K562 (cell line): ENCODE data around the gene SPDYE3. TPM values are rescaled to one million over a fixed set of nuclear protein-coding genes. Genes with fewer than 3 reads are reported as not detected.

Source experiments
- ARHGAP35 ChIP-seq: fragments of 450-650 bp; IDR thresholded peaks from 2 replicates; pipeline ENCODE4 v1.6.1; 2018; ENCODE audit not compliant: partially characterized antibody
- C11orf30 ChIP-seq: fragments of 450-650 bp; IDR thresholded peaks from 2 replicates; pipeline ENCODE4 v1.6.1; 2016; ENCODE audit warnings: low read depth, mild to moderate bottlenecking
- DACH1 ChIP-seq: fragments of 450-650 bp; IDR thresholded peaks from 2 replicates; pipeline ENCODE4 v1.6.1; 2018; ENCODE audit not compliant: partially characterized antibody
- E2F3 ChIP-seq: fragments of 250-450 bp; sonication (Bioruptor Pico); IDR thresholded peaks from 2 replicates; pipeline ENCODE4 v1.4.0; 2020; ENCODE audit warnings: mild to moderate bottlenecking
- ERF ChIP-seq: fragments of 450-650 bp; formaldehyde crosslinking; IDR thresholded peaks from 2 replicates; pipeline ENCODE4 v1.4.0; 2020; ENCODE audit warnings: mild to moderate bottlenecking, mixed read lengths
- ESRRA ChIP-seq: fragments of 450-650 bp; IDR thresholded peaks from 2 replicates; pipeline ENCODE4 v1.6.1; 2014; ENCODE audit warnings: low read depth, mild to moderate bottlenecking, moderate library complexity, borderline replicate concordance
- FOXJ2 ChIP-seq: fragments of 200-800 bp; sonication (Bioruptor generic); IDR thresholded peaks from 2 replicates; pipeline ENCODE4 v1.6.1; 2016; ENCODE audit warnings: missing genetic modification characterization, missing compliant biosample characterization
- IRF2 ChIP-seq: sonication (generic); formaldehyde crosslinking; IDR thresholded peaks from 2 replicates; pipeline ENCODE4 v1.8.1; 2022; ENCODE audit warnings: mild to moderate bottlenecking, missing genetic modification reagents
- JUNB ChIP-seq: fragments of 450-650 bp; formaldehyde crosslinking; conservative IDR thresholded peaks from 2 replicates; pipeline ENCODE4 v1.4.0; 2020; ENCODE audit warnings: mild to moderate bottlenecking
- MED1 ChIP-seq: sonication (generic); formaldehyde crosslinking; IDR thresholded peaks from 2 replicates; pipeline ENCODE4 v1.8.1; 2023; ENCODE audit warnings: missing genetic modification reagents, borderline replicate concordance
- MTA3 ChIP-seq: fragments of 450-650 bp; formaldehyde crosslinking; IDR thresholded peaks from 2 replicates; pipeline ENCODE4 v1.6.1; 2017; ENCODE audit warnings: mild to moderate bottlenecking, borderline replicate concordance
- NBN ChIP-seq: fragments of 450-650 bp; IDR thresholded peaks from 2 replicates; pipeline ENCODE4 v1.6.1; 2016; ENCODE audit warnings: low read depth, mild to moderate bottlenecking
- PCBP1 ChIP-seq: fragments of 200-400 bp; formaldehyde crosslinking; IDR thresholded peaks from 2 replicates; pipeline ENCODE4 v1.6.1; 2018; ENCODE audit warnings: mild to moderate bottlenecking, low read depth, low read length; ENCODE audit not compliant: poor library complexity, severe bottlenecking
- POLR2A ChIP-seq: fragments of 450-650 bp; conservative IDR thresholded peaks from 2 replicates; pipeline ENCODE4 v1.6.1; 2016
- POLR3A ChIP-seq: IDR thresholded peaks from 2 replicates; pipeline ENCODE4 v1.6.1; 2011; ENCODE audit warnings: borderline replicate concordance, mild to moderate bottlenecking, moderate library complexity; ENCODE audit not compliant: insufficient read length, insufficient read depth; ENCODE audit errors: extremely low read depth
- RBM34 ChIP-seq: fragments of 200-400 bp; formaldehyde crosslinking; IDR thresholded peaks from 2 replicates; pipeline ENCODE4 v1.6.1; 2018; ENCODE audit warnings: low read length, borderline replicate concordance; ENCODE audit not compliant: insufficient read depth
- SAP30 ChIP-seq: fragments of 200-600 bp; sonication (generic); IDR thresholded peaks from 2 replicates; pipeline ENCODE4 v1.6.1; 2012; ENCODE audit warnings: borderline replicate concordance, low read depth, mild to moderate bottlenecking, moderate library complexity, low read length, control low read depth, inconsistent platforms; ENCODE audit not compliant: insufficient read depth, poor library complexity, severe bottlenecking
- TAL1 ChIP-seq: fragments of 450-650 bp; IDR thresholded peaks from 2 replicates; pipeline ENCODE4 v1.6.1; 2016; ENCODE audit warnings: mild to moderate bottlenecking
- YBX1 ChIP-seq: fragments of 450-650 bp; IDR thresholded peaks from 2 replicates; pipeline ENCODE4 v1.7.1; 2016; ENCODE audit warnings: mild to moderate bottlenecking
- ZFP1 ChIP-seq: fragments of 450-650 bp; formaldehyde crosslinking; IDR thresholded peaks from 2 replicates; pipeline ENCODE4 v1.4.0; 2020; ENCODE audit warnings: mild to moderate bottlenecking, mixed read lengths
- ZFP36 ChIP-seq: fragments of 150-350 bp; IDR thresholded peaks from 2 replicates; pipeline ENCODE4 v1.6.1; 2018; ENCODE audit warnings: low read length, low read depth; ENCODE audit not compliant: partially characterized antibody
- ZFX ChIP-seq: sonication (generic); formaldehyde crosslinking; IDR thresholded peaks from 2 replicates; pipeline ENCODE4 v1.8.0; 2022; ENCODE audit warnings: mild to moderate bottlenecking, missing genetic modification reagents, moderate library complexity
- ZNF311 ChIP-seq: fragments of 250-450 bp; sonication (Bioruptor Pico); IDR thresholded peaks from 2 replicates; pipeline ENCODE4 v1.4.0; 2020; ENCODE audit warnings: mild to moderate bottlenecking, moderate library complexity
- ZNF384 ChIP-seq: IDR thresholded peaks from 2 replicates; pipeline ENCODE4 v1.6.1; 2012; ENCODE audit warnings: low read depth, low read length, improper control_type of control experiment
- ZNF75A ChIP-seq: fragments of 450-650 bp; formaldehyde crosslinking; IDR thresholded peaks from 2 replicates; pipeline ENCODE4 v1.4.0; 2020; ENCODE audit warnings: mild to moderate bottlenecking
- polyA plus RNA-seq, 8 experiments: library from polyadenylated mRNA; depleted of rRNA in 4 of 8; stranded (reverse) in 5 of 8; unstranded in 3 of 8; fragments of >200 nt; fragmentation: Nextera tagmentation in 2 of 8; fragmentation: Illumina TruSeq in 1 of 8; extraction: Ambion mirVana in 2 of 8; extraction: Trizol in 1 of 8; gene quantifications; 2 replicates each; pipeline versions ENCODE4 v1.2.1 to v1.2.3, GENCODE V29; 2011 to 2014; ENCODE audit warnings: inconsistent platforms in 1 of 8, missing spikeins in 1 of 8
- total RNA-seq, 7 experiments: library from RNA; depleted of rRNA in 6 of 7; stranded (reverse); fragments of >200 nt in 6 of 7; fragmentation: Illumina TruSeq in 2 of 7; extraction: Trizol in 2 of 7; gene quantifications; 2 replicates each; pipeline versions ENCODE4 v1.2.1 to v1.2.3, GENCODE V29; 2011 to 2021; ENCODE audit warnings: low replicate concordance in 1 of 7
- TF ChIP-seq, protein P1 (sequence below): sonication (generic); formaldehyde crosslinking; IDR thresholded peaks from 2 replicates; pipeline ENCODE4 v1.8.0; 2023; ENCODE audit warnings: missing genetic modification reagents, mild to moderate bottlenecking, borderline replicate concordance

The SPDYE3 gene
- total and polyA plus RNA-seq, 9 of the 15 experiments (the other 6 are each of a cell fraction or from before 2014, with no cell fraction given) = 0.04 to 3.3 (median 1.2) TPM; not detected in 6

GRCh38 chr7:100271716-100272537 is 35.6 kb upstream of the SPDYE3 start (continued):
- TF ChIP-seq, protein P1, sequence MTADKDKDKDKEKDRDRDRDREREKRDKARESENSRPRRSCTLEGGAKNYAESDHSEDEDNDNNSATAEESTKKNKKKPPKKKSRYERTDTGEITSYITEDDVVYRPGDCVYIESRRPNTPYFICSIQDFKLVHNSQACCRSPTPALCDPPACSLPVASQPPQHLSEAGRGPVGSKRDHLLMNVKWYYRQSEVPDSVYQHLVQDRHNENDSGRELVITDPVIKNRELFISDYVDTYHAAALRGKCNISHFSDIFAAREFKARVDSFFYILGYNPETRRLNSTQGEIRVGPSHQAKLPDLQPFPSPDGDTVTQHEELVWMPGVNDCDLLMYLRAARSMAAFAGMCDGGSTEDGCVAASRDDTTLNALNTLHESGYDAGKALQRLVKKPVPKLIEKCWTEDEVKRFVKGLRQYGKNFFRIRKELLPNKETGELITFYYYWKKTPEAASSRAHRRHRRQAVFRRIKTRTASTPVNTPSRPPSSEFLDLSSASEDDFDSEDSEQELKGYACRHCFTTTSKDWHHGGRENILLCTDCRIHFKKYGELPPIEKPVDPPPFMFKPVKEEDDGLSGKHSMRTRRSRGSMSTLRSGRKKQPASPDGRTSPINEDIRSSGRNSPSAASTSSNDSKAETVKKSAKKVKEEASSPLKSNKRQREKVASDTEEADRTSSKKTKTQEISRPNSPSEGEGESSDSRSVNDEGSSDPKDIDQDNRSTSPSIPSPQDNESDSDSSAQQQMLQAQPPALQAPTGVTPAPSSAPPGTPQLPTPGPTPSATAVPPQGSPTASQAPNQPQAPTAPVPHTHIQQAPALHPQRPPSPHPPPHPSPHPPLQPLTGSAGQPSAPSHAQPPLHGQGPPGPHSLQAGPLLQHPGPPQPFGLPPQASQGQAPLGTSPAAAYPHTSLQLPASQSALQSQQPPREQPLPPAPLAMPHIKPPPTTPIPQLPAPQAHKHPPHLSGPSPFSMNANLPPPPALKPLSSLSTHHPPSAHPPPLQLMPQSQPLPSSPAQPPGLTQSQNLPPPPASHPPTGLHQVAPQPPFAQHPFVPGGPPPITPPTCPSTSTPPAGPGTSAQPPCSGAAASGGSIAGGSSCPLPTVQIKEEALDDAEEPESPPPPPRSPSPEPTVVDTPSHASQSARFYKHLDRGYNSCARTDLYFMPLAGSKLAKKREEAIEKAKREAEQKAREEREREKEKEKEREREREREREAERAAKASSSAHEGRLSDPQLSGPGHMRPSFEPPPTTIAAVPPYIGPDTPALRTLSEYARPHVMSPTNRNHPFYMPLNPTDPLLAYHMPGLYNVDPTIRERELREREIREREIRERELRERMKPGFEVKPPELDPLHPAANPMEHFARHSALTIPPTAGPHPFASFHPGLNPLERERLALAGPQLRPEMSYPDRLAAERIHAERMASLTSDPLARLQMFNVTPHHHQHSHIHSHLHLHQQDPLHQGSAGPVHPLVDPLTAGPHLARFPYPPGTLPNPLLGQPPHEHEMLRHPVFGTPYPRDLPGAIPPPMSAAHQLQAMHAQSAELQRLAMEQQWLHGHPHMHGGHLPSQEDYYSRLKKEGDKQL = no peak
- TF ChIP-seq FOXJ2 (tag) = no peak
- no peak for TF ChIP-seq NBN
- TF ChIP-seq ZFP1 (CRISPR knock-in tag) = peak; percentile 16; the same call in 1 of the 2 replicates
- TF ChIP-seq ZNF384 = no peak
- 0 out of 2 replicates have a peak, but pooled peaks have one; percentile 42 for TF ChIP-seq ERF
- TF ChIP-seq IRF2 (CRISPR knock-in tag) = no peak
- TF ChIP-seq MED1 (CRISPR knock-in tag) = no peak
- TF ChIP-seq E2F3 (CRISPR knock-in tag) = 0 out of 2 replicates have a peak, but pooled peaks have one; percentile 47
- TF ChIP-seq DACH1 = no peak
- TF ChIP-seq C11orf30 = no peak
- no peak for TF ChIP-seq ZNF75A
- no peak for TF ChIP-seq JUNB
- TF ChIP-seq RBM34 = 0 out of 2 replicates have a peak, but pooled peaks have one; percentile 57
- TF ChIP-seq ZFX (CRISPR knock-in tag) = peak; percentile 60
- peak; percentile 65 for TF ChIP-seq PCBP1
- TF ChIP-seq POLR3A = no peak
- TF ChIP-seq ZFP36 = peak; percentile 11
- peak; percentile 83 for TF ChIP-seq SAP30
- peak; percentile 66; the same call in 1 of the 2 replicates for TF ChIP-seq MTA3
- TF ChIP-seq ZNF311 (CRISPR knock-in tag) = no peak
- no peak for TF ChIP-seq ARHGAP35
- peak; percentile 40; the same call in 1 of the 2 replicates for TF ChIP-seq POLR2A
- no peak for TF ChIP-seq YBX1
- no peak for TF ChIP-seq TAL1
- 0 out of 2 replicates have a peak, but pooled peaks have one; percentile 20 for TF ChIP-seq ESRRA
